ENCODE measurements around the gene ABCC11. TPM values are rescaled to one million over a fixed set of nuclear protein-coding genes. Genes with fewer than 3 reads are reported as not detected.

The ABCC11 gene
- total RNA-seq, 4 donors from 2014 or later = 0.09 to 0.57 (median 0.19) TPM; not detected in 1

GRCh38 chr16:48231727-48232492 is 15.4 kb downstream of the ABCC11 start:
- H3K9me3 ChIP-seq = no peaks in the 10 kb centered on the region
- H3K27ac ChIP-seq = no peak overlapping the region
- H3K36me3 ChIP-seq = no peaks in the 10 kb centered on the region
- H3K27me3 ChIP-seq = no peaks in the 10 kb centered on the region
- TF ChIP-seq POLR2A (IDR thresholded peaks at IDR 0.05) (no peak), CTCF (IDR thresholded peaks at IDR 0.05) (peak in 1 of 6 experiments; percentile 35)
- H3K4me1 ChIP-seq = no peaks in the 10 kb centered on the region
- DNase-seq = no peak
- 53 to 68% methylated on average over 10 to 11 of the region's 11 CpGs for WGBS, 2 donors
- H3K4me3 ChIP-seq = no peak overlapping the region
- intact Hi-C loops (cut with DNase I) = no loop called here

- Histone ChIP-seq H3K4me1 (no peaks in the 10 kb centered on the region), H3K27me3 (no peaks in the 10 kb centered on the region), H3K4me3 (no peak overlapping the region), H3K9me3 (no peaks in the 10 kb centered on the region), H3K27ac (no peak overlapping the region), H3K36me3 (no peaks in the 10 kb centered on the region)
- intact Hi-C loops (cut with DNase I) = no loop called here
- WGBS, 2 donors = 86 to 94% methylated on average over 5 of the region's 5 CpGs
- no peak for TF ChIP-seq CTCF (IDR thresholded peaks at IDR 0.05)
- no peak for TF ChIP-seq POLR2A (IDR thresholded peaks at IDR 0.05)
- no peak for DNase-seq
These were observed 21.9 kb downstream of the ABCC11 start for GRCh38 chr16:48225456-48225855.

- 93 to 100% methylated on average over 1 to 4 of the region's 4 CpGs for WGBS, 2 donors
- TF ChIP-seq POLR2A (IDR thresholded peaks at IDR 0.05) (no peak), CTCF (IDR thresholded peaks at IDR 0.05) (no peak)
- intact Hi-C loops (cut with DNase I) = no loop called here
These were observed 23.8 kb downstream of the ABCC11 start for GRCh38 chr16:48223490-48223889.

GRCh38 chr16:48220891-48221290 is 26.4 kb downstream of the ABCC11 start:
- Histone ChIP-seq H3K9me3 (no peaks in the 10 kb centered on the region), H3K27ac (no peak overlapping the region), H3K36me3 (no peaks in the 10 kb centered on the region), H3K4me3 (no peak overlapping the region), H3K27me3 (no peaks in the 10 kb centered on the region), H3K4me1 (no peaks in the 10 kb centered on the region)
- WGBS, 2 donors = 58 to 81% methylated on average over 3 of the region's 3 CpGs
- intact Hi-C loops (cut with DNase I) = no loop called here
- TF ChIP-seq CTCF (IDR thresholded peaks at IDR 0.05) = no peak
- TF ChIP-seq POLR2A (IDR thresholded peaks at IDR 0.05) = no peak
- DNase-seq = no peak

More at GRCh38 chr16:48223490-48223889, 23.8 kb downstream of the ABCC11 start:
- H3K27me3 ChIP-seq = no peaks in the 10 kb centered on the region
- DNase-seq = no peak
- H3K4me3 ChIP-seq = no peak overlapping the region
- no peak overlapping the region for H3K27ac ChIP-seq
- no peaks in the 10 kb centered on the region for H3K9me3 ChIP-seq
- H3K4me1 ChIP-seq = no peaks in the 10 kb centered on the region
- no peaks in the 10 kb centered on the region for H3K36me3 ChIP-seq

- Histone ChIP-seq H3K4me1 (no peaks in the 10 kb centered on the region), H3K9me3 (no peaks in the 10 kb centered on the region), H3K27ac (no peak overlapping the region), H3K4me3 (no peak overlapping the region), H3K36me3 (no peaks in the 10 kb centered on the region), H3K27me3 (no peaks in the 10 kb centered on the region)
- WGBS, 2 donors = 79 to 96% methylated on average over 3 of the region's 3 CpGs
- DNase-seq = no peak
- intact Hi-C loops (cut with DNase I) = no loop called here
- TF ChIP-seq POLR2A (IDR thresholded peaks at IDR 0.05) = no peak
- TF ChIP-seq CTCF (IDR thresholded peaks at IDR 0.05) = no peak
These were observed 28.9 kb downstream of the ABCC11 start for GRCh38 chr16:48218473-48218872.
